Measurements from ENCODE around the gene PGM3.

DNA sequence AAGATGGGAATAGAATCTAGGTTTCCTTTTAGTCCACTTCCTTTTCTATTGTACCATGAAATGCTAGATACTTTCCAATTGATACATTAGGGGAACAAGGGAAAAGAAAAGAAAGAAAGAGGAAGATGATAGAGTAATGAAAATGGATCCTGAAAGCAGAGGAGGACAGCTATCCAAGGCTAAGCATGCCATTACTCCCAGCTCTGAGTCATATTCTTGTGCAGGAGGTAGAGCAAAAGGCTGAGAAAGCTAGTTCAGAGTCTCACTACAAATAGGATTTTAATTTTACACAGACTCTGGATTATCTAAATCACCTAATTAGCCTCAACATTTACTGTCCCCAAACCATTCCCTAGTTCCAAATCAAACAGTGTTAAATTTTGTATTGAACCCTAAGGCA, 23.7 kb upstream of the PGM3 start:
- TF ChIP-seq, protein P1, sequence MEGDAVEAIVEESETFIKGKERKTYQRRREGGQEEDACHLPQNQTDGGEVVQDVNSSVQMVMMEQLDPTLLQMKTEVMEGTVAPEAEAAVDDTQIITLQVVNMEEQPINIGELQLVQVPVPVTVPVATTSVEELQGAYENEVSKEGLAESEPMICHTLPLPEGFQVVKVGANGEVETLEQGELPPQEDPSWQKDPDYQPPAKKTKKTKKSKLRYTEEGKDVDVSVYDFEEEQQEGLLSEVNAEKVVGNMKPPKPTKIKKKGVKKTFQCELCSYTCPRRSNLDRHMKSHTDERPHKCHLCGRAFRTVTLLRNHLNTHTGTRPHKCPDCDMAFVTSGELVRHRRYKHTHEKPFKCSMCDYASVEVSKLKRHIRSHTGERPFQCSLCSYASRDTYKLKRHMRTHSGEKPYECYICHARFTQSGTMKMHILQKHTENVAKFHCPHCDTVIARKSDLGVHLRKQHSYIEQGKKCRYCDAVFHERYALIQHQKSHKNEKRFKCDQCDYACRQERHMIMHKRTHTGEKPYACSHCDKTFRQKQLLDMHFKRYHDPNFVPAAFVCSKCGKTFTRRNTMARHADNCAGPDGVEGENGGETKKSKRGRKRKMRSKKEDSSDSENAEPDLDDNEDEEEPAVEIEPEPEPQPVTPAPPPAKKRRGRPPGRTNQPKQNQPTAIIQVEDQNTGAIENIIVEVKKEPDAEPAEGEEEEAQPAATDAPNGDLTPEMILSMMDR (conservative IDR thresholded peaks at IDR 0.05; ENCODE audit: low read depth, low read length), result no peak
- no peak for TF ChIP-seq EZH2 (IDR thresholded peaks at IDR 0.05; ENCODE audit: borderline replicate concordance, low read depth, low read length, poor library complexity, severe bottlenecking)

Data from A673 (cell line).